Epithelial cell of proximal tubule (primary cell): ENCODE data around the gene TESK2. TPM values are rescaled to one million over a fixed set of nuclear protein-coding genes. Genes with fewer than 3 reads are reported as not detected.

Experiments
- DNase-seq: peaks from one replicate; pipeline ENCODE4 v3.0.0-alpha.2; 2011; ENCODE audit warnings: low read depth
- H3K4me3 ChIP-seq: 2 replicates; pipeline ENCODE4 v1.5.1; 2011; ENCODE audit warnings: low read depth, mild to moderate bottlenecking, low read length
- CTCF ChIP-seq: conservative IDR thresholded peaks from 2 replicates; pipeline ENCODE4 v1.5.1; 2012; ENCODE audit warnings: low read depth, mild to moderate bottlenecking, low read length
- total RNA-seq: library from RNA; depleted of rRNA; stranded (reverse); fragments of >200 nt; gene quantifications from 2 replicates; pipeline ENCODE4 v1.2.3, GENCODE V29; 2015

Gene TESK2
- total RNA-seq, 1 donor from 2014 or later = 2.9 TPM

GRCh38 chr1:45503462-45504360, 12.7 kb upstream of the TESK2 start:
- H3K4me3 ChIP-seq = no peak overlapping the region
- TF ChIP-seq CTCF = no peak
- DNase-seq = no peak

- H3K4me3 ChIP-seq = no peak overlapping the region
Measured at GRCh38 chr1:45501505-45501859, 10.5 kb upstream of the TESK2 start.

GRCh38 chr1:45499415-45499769, 8.4 kb upstream of the TESK2 start:
- TF ChIP-seq CTCF = no peak
- DNase-seq = no peak
- peak overlapping the region; percentile 56 for H3K4me3 ChIP-seq

More at GRCh38 chr1:45501505-45501859, 10.5 kb upstream of the TESK2 start:
- TF ChIP-seq CTCF = no peak
- DNase-seq = no peak

GRCh38 chr1:45498279-45498678, 7.3 kb upstream of the TESK2 start:
- TF ChIP-seq CTCF = no peak
- DNase-seq = no peak
- no peak overlapping the region for H3K4me3 ChIP-seq

GRCh38 chr1:45493116-45493697, 2.2 kb upstream of the TESK2 start:
- peak; percentile 62 for TF ChIP-seq CTCF
- H3K4me3 ChIP-seq = no peak overlapping the region
- no peak for DNase-seq

- no peak for DNase-seq
Measured at GRCh38 chr1:45492691-45493090, 1.7 kb upstream of the TESK2 start.

More at GRCh38 chr1:45492691-45493090, 1.7 kb upstream of the TESK2 start:
- no peak overlapping the region for H3K4me3 ChIP-seq
- TF ChIP-seq CTCF = no peak
